HL-60/S4 (cell line): Measurements from ENCODE around the gene MIDN.

Source experiments
- in situ Hi-C: fragments of 300-500 bp; cut with MboI; formaldehyde crosslinking; loops from 2 replicates; pipeline ENCODE4 v1.14.3; 2022; ENCODE audit warnings: low sequenced_read_pairs

MIDN gene

DNA sequence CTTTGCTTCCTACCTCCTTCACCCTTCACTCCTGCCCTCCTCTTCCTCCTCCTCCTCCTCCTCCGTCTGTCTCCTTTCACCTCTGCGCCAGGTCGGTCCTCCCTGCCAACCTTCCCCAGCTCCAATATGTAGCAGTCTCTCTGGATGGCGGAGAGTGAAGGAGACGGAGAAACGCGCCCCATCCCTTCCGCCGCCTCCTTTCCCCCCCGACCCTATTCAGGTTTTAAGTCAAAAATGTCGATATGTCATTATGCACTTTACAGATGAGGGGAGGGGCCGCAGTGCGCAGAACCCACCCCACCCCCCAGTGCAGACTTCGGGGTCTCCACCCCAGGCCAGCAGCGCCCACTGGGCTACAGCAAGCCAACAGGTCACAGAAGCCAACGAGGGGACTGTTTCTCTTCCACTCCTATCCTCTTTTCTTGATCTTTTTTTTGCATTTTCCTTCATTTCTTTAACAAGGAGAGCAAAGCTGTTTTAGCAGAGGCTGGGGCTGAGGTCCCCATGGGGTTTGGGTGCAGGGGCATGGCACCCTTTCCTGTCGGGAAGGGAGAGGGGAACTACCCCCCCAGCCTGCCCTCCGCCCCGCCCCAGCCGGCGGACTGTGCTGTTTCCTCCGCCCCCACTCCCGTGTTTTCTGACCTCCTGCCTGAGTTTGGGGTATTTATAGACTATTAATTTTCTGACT is 9.2 kb downstream of the MIDN start:
- in situ Hi-C loops: no loop called here

DNA sequence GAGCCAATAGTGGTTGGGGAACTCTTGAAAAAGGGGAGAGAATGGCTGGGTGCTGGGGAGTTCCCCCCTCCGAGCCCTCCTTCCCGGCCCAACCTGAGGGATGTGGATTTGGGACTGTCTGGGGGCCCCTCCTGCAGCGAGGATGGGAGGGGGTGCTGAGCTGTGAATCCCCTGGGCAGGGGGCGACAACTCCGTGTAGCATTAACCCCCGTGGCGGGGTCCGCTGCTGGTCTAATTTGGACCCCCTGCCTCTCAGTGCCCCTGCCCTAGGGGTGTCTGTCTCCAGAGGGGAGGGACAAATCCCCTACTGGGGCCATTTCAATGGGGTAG is 9.7 kb downstream of the MIDN start:
- in situ Hi-C loops: no loop called here

DNA sequence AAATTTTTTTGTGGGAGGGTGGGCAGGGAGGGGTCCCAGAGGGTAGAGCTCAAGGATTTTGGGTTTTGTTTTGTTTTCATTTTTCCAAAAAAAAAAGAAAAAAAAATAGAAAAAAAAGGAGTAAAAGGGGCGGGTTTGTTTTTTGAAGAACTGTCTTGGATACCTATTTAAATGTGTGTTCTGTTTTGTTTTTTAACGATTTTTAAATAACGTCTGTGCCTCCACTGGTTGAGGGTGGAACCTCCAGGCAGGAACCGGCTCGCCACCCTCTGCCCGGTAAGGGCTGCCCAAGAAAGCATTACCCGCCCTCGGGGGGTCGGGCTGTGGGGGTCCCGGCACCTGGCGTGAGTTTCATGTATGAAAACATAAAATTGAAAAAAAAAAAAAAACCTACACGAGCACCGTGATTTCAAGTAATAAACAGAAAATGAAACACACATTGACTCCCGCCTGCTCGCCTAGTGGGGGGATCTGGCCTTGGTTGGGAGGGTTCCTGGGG is 10.4 kb downstream of the MIDN start:
- in situ Hi-C loops: no loop called here

DNA sequence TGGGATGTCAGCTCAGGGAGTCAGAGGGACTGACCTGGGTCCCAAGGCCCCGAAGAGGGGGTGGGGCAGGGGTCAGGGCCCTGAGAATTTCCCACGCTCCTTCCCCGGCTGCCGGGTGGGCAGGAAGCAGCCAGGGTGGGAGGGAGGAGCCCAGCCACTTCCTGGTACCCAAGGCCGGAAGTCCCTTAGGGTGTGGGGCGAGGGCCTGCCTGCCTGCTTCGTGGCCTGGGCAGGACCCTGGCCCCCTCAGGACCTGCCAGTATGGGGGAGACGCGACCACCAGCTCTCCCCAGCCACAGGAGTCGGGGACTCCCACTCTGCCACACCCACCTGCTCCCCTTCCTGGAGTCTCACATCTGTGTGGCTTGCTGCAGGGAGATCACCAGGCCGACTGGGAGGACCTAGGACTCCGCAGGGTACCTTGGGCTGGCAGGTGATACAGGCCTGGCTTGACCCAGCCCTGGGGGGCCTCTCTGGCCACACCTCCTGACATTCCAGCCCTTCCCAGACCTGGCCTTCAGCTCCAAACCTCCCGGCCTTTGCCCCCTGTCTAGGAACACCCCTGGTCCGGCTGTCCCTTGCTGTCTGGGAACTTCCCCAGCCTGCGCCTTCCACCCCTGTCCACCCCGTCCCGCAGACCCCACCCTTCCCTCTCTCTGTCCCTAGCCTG is 11.0 kb downstream of the MIDN start:
- in situ Hi-C loops: no loop called here

DNA sequence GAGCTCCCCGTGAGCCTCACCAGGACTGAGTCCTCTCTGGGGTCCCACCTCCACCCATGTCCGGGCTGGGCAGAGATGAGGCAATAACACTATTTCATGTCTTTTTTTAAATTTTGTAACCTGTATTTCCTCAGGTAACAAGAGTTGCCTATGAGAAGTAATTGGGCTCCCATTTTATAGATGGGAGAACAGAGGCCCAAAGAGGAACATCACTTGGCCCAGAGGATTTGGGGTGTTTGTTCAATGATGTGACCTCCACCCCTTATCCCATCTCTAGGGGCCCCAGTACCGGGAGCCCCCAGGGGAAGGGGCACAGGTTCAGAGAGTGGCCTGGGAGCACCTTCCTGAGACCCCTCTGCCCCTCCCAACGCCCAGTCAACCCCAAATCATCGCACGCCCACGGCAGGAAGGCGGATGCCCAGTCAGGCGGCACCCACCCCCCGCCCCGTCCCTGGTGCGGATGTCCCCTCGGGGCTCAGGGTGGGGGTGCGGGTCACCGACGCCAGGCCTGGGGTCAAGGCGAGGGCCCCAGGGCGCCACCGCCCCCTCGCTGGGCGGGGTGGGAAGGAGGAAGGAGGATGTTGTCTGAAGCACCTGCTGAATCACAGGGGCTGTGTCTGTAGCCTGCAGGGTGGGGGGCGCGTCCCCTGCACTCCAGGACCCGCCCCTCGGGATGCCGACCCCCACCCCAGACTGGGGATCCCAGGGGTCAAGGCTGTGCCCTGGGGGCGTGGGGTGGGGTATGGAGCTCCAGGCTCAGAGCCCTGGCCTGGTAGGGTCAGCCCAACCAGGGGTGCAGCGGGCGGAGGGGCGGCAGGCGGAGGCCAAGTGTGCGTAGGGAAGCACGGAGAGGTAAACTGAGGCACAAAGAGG is 11.7 kb downstream of the MIDN start:
- in situ Hi-C loops: no loop called here

DNA sequence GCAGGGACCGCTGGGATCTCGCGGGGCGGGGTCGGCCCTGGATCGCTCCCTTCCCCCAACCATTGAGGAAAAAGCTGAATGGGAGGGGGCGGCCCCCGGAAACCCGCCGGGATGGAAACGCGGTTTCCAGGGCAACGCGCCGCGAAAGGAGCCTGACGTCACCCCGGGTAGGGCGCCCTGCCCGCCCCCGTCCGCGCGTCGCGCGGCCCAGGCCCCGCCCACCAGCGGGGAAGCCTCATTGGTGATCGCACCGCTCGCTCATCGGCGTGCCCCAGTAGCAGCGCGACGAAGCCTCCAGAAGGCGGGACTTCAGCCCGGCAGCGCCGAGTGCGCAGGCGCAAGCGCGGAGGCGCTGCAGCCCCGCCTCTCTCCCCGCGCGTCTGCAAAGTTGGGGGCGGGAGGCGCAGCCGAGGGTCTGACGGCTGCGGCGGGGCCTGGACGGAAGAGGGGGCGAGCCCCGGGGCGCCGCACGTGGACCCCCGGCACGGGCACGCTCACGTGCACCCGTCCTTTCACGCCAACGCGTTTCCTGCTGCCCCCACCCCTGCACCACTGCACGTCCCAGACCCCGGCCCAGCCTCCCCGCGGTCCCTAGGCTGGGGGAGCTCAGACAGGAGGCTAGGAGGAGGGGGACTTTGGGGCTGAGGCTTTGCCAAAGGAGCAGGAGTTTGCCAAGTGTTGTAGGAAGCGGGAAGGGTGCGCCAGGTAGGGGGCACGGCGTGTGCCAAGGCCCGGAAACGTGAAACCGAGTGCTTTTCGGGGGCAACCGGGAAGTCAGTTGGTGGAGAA is 12.6 kb downstream of the MIDN start:
- in situ Hi-C loops: no loop called here

DNA sequence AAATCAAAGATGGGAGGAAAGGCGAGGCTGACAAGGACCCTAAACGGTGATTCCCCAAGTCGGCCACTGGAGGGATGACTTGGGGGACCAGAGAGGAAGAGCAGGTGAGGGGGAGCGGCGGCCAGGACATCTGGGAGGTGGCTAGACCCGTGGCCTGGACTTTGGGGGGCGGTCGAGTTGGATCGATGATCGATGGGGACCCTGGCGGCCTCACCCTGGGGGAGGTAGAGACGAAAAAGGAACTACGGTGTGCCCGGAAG is 13.1 kb downstream of the MIDN start:
- in situ Hi-C loops: no loop called here

DNA sequence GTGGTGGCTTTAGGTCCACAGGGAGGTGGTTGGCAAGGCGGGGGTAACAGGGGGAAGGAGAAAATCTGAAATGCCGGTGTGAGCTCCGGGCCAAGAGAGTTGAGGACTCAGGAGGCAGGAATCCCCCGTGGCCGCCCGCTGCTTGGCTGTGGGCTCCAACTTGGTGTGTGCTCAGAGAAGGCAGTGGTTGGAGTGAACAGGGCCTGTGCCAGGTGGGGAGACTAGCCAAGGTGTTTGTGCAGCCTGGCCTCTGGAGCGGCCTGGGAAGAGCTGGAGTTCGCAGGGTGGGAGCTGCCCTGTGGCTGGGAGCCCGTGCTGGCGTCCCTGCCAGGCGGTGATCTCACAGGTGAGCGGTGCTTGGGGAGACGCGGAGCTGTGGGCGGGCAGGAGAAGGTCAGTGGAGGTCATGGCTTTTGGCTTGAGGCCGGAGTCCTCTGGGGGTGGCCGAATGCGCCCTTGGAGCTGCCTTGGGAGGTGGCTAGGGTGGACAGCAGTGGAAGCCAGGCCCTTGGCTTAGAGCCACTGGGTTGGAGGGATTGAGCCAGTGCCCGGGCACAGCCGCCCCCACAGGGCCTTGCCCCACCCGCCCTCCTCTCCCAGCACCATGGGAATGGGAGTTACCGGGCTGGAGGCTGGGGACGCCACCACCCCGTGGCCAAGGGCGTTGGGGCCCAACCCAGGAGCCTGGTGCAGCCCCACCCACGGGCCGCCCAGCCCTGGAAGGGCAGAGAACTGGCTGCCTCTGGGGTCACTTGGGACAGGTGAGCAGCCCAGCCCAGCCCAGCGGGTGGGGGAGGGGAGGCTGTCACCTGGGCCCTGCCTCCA is 13.6 kb downstream of the MIDN start:
- in situ Hi-C loops: no loop called here

DNA sequence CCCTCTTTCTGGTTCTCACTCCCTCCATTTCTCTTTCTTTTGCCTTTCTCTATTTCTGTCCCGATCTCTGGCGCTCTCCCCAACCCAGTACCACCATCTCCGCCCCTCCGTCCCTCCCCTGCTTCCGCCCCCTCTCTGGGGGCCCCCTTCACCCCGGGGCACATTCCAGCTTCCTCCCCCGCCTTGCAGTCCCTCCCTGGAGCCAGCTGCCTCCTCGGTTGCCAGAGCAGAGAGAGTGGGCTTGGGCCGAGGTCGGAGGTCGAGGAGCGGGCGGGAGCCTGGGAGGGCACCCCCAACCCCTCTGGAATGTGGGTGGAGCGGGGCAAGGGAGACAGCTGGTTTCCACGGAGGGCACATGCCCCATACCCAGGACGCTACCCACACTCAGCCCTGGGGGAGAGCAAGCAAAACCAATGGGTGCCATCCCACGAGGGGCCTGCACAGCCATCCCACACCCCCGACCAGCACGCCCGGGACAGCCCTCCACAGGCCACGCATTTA is 14.3 kb downstream of the MIDN start:
- in situ Hi-C loops: no loop called here

DNA sequence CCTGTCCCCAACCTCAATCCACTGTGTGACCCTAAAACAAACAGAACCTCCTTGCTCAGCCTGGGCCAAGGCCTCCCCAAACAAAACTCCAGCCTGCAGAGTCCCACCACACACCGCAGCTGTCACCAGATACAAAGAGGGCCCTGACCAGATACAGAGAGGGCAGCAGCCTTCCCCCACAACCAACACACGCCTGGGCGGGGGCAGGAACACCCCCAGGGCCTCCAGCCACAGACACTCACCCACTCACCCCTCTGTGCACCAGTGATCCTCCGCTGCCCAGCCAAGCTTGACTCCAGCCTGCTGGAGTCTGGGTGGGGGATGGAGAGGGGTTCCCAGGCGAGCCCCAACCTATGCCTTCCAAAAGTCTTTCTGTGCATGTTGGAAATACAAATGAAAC is 14.8 kb downstream of the MIDN start:
- in situ Hi-C loops: no loop called here

DNA sequence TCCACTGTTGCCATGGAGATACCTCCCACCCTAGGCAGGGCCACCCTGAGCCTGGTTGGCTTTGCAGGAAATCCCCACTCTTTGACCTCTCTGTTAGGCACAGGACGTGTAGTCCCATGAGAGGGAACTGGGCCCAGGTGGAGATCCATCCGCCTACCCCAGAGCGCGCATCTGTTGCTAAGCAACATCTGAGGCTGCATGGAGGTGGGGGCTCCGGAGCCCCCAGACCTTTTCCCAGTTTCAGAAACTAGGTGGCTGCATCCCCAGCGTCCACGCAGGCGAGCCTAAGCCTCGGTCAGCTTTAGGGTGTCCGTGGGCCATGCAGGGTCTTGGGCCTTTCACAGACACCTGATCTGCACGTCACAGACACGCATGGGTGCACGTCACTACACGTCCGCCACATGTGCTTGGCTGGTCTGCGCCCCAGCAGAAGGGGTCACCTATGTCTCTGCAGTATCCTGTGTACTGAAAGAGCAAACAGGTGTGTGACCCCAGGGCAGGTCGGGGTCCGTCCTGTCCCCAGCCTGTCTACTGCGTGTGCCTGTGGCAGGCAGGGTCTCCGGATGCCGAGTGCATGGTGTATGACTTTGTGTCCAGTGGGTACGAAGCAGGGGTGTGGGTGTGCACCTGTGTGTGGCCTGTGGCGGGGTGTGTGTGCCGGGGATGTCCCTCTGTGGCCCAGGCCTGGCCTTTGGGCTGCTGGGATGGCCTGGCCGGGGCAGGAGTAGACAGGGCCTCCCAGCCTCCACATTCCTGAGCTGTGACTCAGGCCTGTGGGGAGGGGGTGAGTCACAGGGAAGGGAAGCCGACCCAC is 16.6 kb downstream of the MIDN start:
- in situ Hi-C loops: no loop called here

DNA sequence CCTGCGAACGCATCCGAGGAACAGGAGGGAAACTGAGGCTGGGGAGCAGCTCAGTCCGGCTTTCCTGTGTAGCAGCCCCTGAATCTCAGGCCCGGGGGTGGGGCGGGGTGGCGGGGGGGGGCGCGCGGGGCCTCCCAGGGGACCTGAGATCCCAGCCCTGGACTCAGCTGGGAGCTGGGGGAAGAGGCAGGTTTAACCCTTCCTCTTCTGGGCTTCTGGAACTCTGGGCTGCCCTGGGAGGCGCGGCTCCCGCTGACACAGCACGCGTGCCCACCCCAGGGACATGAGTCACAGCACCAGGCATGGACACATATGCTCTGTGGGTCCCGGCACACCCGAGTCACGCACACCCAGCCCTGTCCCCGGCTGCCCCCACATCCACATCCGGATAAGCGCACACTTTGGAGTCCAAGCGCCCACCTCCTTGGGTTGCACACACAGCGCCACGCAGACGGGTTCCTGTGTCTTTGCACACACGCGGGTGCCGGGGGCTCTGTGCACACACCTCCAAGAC is 17.3 kb downstream of the MIDN start:
- in situ Hi-C loops: no loop called here

DNA sequence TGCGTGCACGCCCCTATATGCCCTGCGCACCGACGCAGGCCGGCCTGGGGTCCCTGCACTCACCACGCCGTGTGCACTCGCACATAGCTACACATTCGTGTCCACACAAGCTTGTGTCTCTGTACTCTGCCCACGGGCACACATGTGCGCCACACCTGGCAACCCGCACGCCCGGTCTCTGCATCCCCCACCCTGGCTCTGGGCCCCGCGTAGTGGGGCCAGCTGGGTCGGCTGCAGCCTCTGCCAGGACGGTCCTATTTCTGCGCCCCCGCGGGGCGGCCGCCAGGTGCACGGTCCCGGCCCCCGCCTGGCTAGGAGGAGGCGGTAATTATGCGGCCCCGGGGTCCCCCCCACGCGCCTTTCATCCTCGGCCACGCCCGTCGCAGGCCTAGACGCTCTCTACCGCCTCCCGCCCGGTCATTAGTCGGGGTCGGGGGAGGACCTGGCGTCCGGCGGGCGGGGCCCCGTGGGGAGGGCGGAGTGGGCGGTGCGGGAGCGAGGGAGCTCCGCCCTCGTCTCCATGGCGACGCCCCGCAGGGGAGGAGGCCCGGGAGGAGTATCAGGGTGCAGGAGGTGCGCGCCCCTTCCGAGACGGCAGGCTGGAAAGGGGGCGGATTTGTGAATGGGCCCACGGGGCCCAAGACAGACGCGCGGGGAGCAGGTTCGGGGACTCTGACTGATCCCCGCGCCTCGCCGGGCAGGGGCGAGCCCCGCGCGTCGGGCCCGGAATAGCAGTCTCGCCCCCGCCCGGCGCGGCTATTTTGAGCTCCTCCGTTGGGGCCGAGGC is 17.9 kb downstream of the MIDN start:
- in situ Hi-C loops: no loop called here

DNA sequence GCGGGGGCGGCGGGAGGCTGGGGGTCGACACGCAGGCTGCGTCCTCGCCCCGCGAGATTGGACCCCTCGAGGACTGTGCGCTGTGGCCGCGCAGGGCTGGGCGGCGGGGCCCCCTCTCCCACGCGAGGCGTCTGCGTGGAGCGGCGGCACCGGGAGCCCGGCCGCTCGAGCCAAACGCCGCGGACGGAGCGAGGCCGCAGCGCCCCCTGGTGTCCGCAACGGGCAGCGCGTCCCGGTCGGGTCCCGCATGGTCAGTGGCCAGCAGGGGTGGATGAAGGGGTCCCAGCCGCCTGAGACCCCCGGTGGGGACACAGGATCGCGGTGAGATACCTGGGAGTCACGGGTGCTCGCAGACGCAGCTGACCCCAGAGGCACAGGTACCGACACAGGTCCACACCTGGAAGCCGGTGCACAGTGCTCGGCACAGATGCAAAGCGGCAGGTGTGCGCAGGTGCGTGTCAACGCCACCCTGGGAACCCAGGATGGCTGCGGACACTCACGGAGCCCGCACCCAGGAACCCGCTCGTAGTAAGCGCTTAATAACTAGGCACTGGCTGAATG is 18.6 kb downstream of the MIDN start:
- in situ Hi-C loops: no loop called here

DNA sequence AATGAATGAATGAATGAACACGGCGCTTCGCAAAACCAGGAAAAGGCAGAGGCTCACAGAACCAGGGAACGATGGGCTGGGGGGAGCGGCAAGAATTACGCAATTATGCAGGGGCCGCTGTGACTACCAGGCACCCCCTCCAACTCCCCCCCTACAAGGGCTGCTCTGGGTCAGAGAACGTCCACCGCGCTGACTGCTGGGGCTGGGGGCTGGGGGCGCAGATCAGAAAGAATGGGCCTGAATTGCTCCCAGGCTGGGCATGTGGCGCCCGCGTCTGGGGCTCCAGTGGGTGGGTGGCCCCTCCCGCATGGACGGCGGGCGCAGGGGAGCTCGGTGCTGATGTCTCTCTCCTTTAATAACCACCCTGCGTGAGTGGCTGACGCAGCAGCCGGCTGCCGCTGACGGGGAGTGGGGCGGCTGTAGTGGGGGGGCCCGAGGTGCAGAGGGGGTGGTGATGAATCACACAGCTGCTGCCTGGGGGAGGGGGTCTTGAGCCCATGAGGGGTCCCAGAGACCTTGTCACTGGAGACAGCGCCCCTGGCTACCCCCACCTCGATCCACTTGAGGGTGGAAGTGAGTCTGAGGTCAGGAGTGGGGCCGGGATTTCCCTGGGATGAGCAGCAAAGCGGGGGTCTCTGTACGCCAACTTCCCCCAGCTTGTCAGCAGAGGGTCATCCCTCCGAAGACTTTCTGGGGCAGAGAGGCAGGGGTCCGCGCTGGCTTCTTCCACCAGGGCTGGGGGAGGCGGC is 19.3 kb downstream of the MIDN start:
- in situ Hi-C loops: no loop called here

DNA sequence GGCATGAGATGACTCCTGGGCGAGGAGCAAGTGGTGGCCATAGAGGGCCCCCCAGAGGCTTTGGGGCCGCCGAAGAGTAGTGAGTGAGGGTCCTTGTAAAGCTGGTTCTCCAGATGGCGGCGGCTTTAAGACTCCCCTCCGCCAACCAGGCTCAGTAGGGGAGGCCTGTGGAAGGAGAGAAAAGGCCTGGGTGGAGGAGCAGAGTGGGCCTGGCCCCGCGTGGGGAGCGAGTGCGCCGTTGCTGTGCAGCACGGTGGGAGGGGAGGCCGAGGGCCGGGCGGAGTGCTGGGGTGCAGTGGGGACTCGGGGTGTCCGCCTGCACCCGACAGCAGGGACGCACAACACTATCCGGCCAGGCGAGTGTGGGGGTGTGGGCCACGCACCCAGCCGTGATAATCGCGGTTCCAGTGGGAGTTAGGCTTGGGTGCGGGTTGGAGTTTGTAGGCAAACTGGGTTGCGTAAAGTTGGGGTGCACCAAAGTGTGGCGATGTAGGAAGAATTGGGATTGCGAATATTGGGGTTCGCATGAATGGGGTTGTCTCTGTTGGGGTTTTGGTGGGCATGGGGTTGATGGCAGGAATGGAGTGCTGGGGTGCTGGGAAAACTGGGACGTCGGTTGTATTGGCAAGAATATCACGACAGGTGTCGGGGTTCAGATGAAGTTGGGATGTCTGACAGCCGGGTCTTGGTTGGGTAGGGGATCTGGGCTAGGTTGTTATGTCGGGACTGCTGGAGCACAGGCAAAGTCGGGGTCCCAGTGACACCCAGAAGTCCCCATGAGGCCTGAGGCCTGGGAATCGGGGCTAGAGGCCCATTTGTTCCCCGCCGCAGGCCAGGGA is 20.1 kb downstream of the MIDN start:
- in situ Hi-C loops: no loop called here

DNA sequence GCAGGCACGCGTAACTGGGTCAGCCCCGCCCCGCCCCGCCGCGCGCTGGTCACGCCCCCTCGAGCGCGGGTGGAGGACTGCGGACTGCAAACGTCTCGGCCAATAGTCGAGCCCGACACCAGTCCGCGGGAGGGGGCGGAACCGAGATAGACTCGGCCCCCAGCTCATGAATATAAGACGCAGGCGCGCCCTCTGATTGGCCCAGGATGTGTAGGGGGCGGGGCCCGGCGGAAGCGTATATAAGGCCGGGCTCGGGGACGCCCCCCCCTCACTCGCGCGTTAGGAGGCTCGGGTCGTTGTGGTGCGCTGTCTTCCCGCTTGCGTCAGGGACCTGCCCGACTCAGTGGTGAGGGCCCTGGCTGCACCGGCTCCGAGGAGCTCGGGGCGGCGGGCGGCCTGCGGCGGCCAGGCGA is 20.7 kb downstream of the MIDN start, which contains the start of gene CIRBP:
Gene CIRBP, plus strand, starts transcription at position 268 of the 413 bp plus-strand sequence. CDS start 1,602 bp downstream, outside the sequence.
- in situ Hi-C loops: no loop called here
